ENCODE results near the gene PRSS2. TPM values are rescaled to one million over a fixed set of nuclear protein-coding genes. Genes with fewer than 3 reads are reported as not detected.

PRSS2 gene
- total and polyA plus RNA-seq, 2 donors (not counting 3 experiments of a cell fraction or from before 2014, with no cell fraction given) = 0.25 TPM; not detected in 1

- H3K9me3 ChIP-seq (replicated peaks; ENCODE audit: control insufficient read depth, insufficient read depth, low read length) = no peaks in the 10 kb centered on the region
- H2AFZ ChIP-seq (ENCODE audit: low read depth, low read length) = no peak overlapping the region
- BruUV-seq (replicated peaks) = no TSS peak
- intact Hi-C loops (cut with micrococcal nuclease) (loop anchor here (5.0 kb wide), 1 partner anchor 267 kb away; no protein-coding TSS in a partner anchor), dilution Hi-C loops (cut with MboI; ENCODE audit: extremely low pct_ligation_motif_present, low sequenced_read_pairs) (no loop called here)
- no peak overlapping the region for H3K27ac ChIP-seq (ENCODE audit: insufficient read depth, low read depth, low read length)
- POLR2A ChIA-PET = no interaction called here
- H3K9ac ChIP-seq (replicated peaks; ENCODE audit: extremely low read depth, insufficient read depth, low read length) = no peak overlapping the region
- DNase-seq (ENCODE audit: low read depth, low spot score) (no peak), FAIRE-seq (no peak)
- no peak overlapping the region for H3K4me3 ChIP-seq (replicated peaks in 1 of 3; ENCODE audit: insufficient read depth in 1 of 3, low read depth in 1 of 3, low read length in 3 of 3)
- no peaks in the 10 kb centered on the region for H3K9me1 ChIP-seq (replicated peaks; ENCODE audit: control insufficient read depth, extremely low read depth, insufficient read depth, low read length)
- H3K79me2 ChIP-seq (ENCODE audit: control insufficient read depth, insufficient read depth, low read length) = no peaks in the 10 kb centered on the region
- H4K20me1 ChIP-seq (replicated peaks; ENCODE audit: control insufficient read depth, extremely low read depth, insufficient read depth, low read length) = no peaks in the 10 kb centered on the region
- H3K27me3 ChIP-seq (ENCODE audit: control insufficient read depth in 2 of 2, insufficient read depth in 2 of 2, low read length in 2 of 2) = no peaks in the 10 kb centered on the region
- H3K4me2 ChIP-seq (ENCODE audit: insufficient read depth, low read length) = no peak overlapping the region
- no peaks in the 10 kb centered on the region for H3K36me3 ChIP-seq (ENCODE audit: control insufficient read depth in 2 of 2, extremely low read depth in 1 of 2, insufficient read depth in 2 of 2, low read length in 2 of 2)
- peaks cover 3% of the 10 kb centered on the region for H3K4me1 ChIP-seq (ENCODE audit: control insufficient read depth, extremely low read depth, insufficient read depth, low read length)
- no peak for TF ChIP-seq GATA2 (IDR thresholded peaks at IDR 0.05; ENCODE audit: insufficient read depth, insufficient read length, low read depth, low read length)
- no peak for TF ChIP-seq JUN (IDR thresholded peaks at IDR 0.05; ENCODE audit: borderline replicate concordance, insufficient read depth, insufficient read length, low read depth)
- TF ChIP-seq EZH2 (IDR thresholded peaks at IDR 0.05; ENCODE audit: borderline replicate concordance, low read depth, low read length, severe bottlenecking) = no peak
- TF ChIP-seq, protein P1, sequence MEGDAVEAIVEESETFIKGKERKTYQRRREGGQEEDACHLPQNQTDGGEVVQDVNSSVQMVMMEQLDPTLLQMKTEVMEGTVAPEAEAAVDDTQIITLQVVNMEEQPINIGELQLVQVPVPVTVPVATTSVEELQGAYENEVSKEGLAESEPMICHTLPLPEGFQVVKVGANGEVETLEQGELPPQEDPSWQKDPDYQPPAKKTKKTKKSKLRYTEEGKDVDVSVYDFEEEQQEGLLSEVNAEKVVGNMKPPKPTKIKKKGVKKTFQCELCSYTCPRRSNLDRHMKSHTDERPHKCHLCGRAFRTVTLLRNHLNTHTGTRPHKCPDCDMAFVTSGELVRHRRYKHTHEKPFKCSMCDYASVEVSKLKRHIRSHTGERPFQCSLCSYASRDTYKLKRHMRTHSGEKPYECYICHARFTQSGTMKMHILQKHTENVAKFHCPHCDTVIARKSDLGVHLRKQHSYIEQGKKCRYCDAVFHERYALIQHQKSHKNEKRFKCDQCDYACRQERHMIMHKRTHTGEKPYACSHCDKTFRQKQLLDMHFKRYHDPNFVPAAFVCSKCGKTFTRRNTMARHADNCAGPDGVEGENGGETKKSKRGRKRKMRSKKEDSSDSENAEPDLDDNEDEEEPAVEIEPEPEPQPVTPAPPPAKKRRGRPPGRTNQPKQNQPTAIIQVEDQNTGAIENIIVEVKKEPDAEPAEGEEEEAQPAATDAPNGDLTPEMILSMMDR (IDR thresholded peaks at IDR 0.05; ENCODE audit: extremely low read depth in 1 of 2, insufficient read depth in 1 of 2, low read depth in 1 of 2, low read length in 2 of 2) = no peak
- no peak for TF ChIP-seq FOS (IDR thresholded peaks at IDR 0.05; ENCODE audit: borderline replicate concordance, insufficient read depth, low read length)
- TF ChIP-seq POLR2AphosphoS5 (IDR thresholded peaks at IDR 0.05; ENCODE audit: insufficient read depth, low read depth, low read length) = no peak
- TF ChIP-seq POLR2A (IDR thresholded peaks at IDR 0.05; ENCODE audit: low read depth, low read length) = no peak
- TF ChIP-seq, protein P2, sequence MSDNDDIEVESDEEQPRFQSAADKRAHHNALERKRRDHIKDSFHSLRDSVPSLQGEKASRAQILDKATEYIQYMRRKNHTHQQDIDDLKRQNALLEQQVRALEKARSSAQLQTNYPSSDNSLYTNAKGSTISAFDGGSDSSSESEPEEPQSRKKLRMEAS (IDR thresholded peaks at IDR 0.05; ENCODE audit: insufficient read depth, insufficient read length) = no peak
- TF ChIP-seq MYC (IDR thresholded peaks at IDR 0.05; ENCODE audit: low read depth, low read length) = no peak
- CTCF ChIA-PET = interaction anchor here (0.7 to 20.4 kb wide), 15 partner anchors 25 to 268 kb away, joined by 3 to 425 read pairs (median 18); no protein-coding TSS in a partner anchor
Measured at GRCh38 chr7:142784716-142785115, 13.9 kb downstream of the PRSS2 start.
